ENCODE measurements around the gene FBXO31.

Gene FBXO31

DNA sequence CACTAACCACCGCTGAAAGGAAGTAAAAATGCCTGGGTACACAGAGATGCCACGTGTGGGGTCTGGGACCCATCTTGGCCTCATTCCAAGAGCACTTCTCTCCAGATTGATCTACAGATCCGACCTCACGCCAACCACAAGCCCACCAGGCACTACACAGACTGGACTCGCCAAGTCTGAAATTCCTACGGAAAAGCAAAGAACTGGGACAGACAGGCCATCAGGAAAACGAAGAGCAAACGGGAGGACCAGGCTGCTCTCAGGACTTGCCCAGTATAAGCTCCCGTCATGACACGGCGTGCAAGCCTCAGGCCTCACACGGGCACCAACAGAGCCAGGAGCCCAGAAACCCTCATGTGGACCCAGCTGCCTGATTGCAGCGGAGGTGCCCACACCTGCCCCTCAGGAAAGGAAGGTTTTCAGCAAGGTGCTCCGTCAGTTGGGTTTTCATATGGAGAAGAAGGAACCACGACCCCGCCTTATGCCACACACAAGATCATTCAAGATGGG is 46.3 kb downstream of the FBXO31 start:
- TF ChIP-seq SPI1 (IDR thresholded peaks at IDR 0.05; ENCODE audit: borderline replicate concordance, low read depth) (no peak), CTCF (IDR thresholded peaks at IDR 0.05; ENCODE audit: insufficient read depth, low read length) (no peak), GABPA (IDR thresholded peaks at IDR 0.05; ENCODE audit: low read depth) (no peak), REST (IDR thresholded peaks at IDR 0.05; ENCODE audit: insufficient replicate concordance, low read depth) (no peak)
- peak in 1 of 2 experiments; percentile 18 for DNase-seq (ENCODE audit: low read depth in 1 of 2, low spot score in 1 of 2)
- no peak overlapping the region for H3K4me3 ChIP-seq (replicated peaks; ENCODE audit: insufficient read depth, low read length)
- H3K27ac ChIP-seq (replicated peaks): no peak overlapping the region
- H3K27me3 ChIP-seq (ENCODE audit: insufficient read depth, poor library complexity, severe bottlenecking): no peaks in the 10 kb centered on the region

GRCh38 chr16:87336434-87337240 is 46.9 kb downstream of the FBXO31 start:
- DNase-seq (ENCODE audit: low read depth in 1 of 2, low spot score in 1 of 2): peak in 1 of 2 experiments; percentile 11
- no peak overlapping the region for H3K4me3 ChIP-seq (replicated peaks; ENCODE audit: insufficient read depth, low read length)
- TF ChIP-seq REST (IDR thresholded peaks at IDR 0.05; ENCODE audit: insufficient replicate concordance, low read depth) (no peak), CTCF (IDR thresholded peaks at IDR 0.05; ENCODE audit: insufficient read depth, low read length) (no peak), SPI1 (IDR thresholded peaks at IDR 0.05; ENCODE audit: borderline replicate concordance, low read depth) (no peak), GABPA (IDR thresholded peaks at IDR 0.05; ENCODE audit: low read depth) (no peak), POLR2AphosphoS5 (IDR thresholded peaks at IDR 0.05; ENCODE audit: low read depth) (no peak)
- no peaks in the 10 kb centered on the region for H3K27me3 ChIP-seq (ENCODE audit: insufficient read depth, poor library complexity, severe bottlenecking)
- no peak overlapping the region for H3K27ac ChIP-seq (replicated peaks)

GRCh38 chr16:87335625-87336433 is 47.7 kb downstream of the FBXO31 start:
- no peak overlapping the region for H3K4me3 ChIP-seq (replicated peaks; ENCODE audit: insufficient read depth, low read length)
- H3K27me3 ChIP-seq (ENCODE audit: insufficient read depth, poor library complexity, severe bottlenecking): no peaks in the 10 kb centered on the region
- DNase-seq (ENCODE audit: low read depth in 1 of 2, low spot score in 1 of 2): no peak
- H3K27ac ChIP-seq (replicated peaks): no peak overlapping the region
- no peak for TF ChIP-seq SPI1 (IDR thresholded peaks at IDR 0.05; ENCODE audit: borderline replicate concordance, low read depth)
- no peak for TF ChIP-seq GABPA (IDR thresholded peaks at IDR 0.05; ENCODE audit: low read depth)
- TF ChIP-seq POLR2AphosphoS5 (IDR thresholded peaks at IDR 0.05; ENCODE audit: low read depth): no peak
- no peak for TF ChIP-seq REST (IDR thresholded peaks at IDR 0.05; ENCODE audit: insufficient replicate concordance, low read depth)
- TF ChIP-seq CTCF (IDR thresholded peaks at IDR 0.05; ENCODE audit: insufficient read depth, low read length): no peak
